Astrocyte of the hippocampus (primary cell): ENCODE data around the gene UGT1A6.
"Not testable (repeated sequence)": the region's sequence is repeated elsewhere in the genome, so short reads cannot be mapped to it uniquely, and the experiment has no call there.

ENCODE experiments used
- DNase-seq: peaks from one replicate; pipeline ENCODE4 v3.0.0; 2011; ENCODE audit warnings: low read depth, low spot score

The UGT1A6 gene

GRCh38 chr2:233718552-233718951, 25.9 kb downstream of the UGT1A6 start, which contains the start of gene UGT1A4:
Gene UGT1A4 (plus strand): TSS chr2:233718736. CDS start chr2:233718821, 85 bp downstream.
- DNase-seq: no peak

- no peak for DNase-seq
These were observed 36.1 kb downstream of the UGT1A6 start, which contains the start of gene UGT1A3 for GRCh38 chr2:233728723-233729301. Gene UGT1A3 (plus strand): TSS chr2:233729042. CDS start chr2:233729127, 85 bp downstream.

- DNase-seq: not testable (repeated sequence)
These were observed 44.4 kb downstream of the UGT1A6 start for GRCh38 chr2:233736868-233737653.

DNA sequence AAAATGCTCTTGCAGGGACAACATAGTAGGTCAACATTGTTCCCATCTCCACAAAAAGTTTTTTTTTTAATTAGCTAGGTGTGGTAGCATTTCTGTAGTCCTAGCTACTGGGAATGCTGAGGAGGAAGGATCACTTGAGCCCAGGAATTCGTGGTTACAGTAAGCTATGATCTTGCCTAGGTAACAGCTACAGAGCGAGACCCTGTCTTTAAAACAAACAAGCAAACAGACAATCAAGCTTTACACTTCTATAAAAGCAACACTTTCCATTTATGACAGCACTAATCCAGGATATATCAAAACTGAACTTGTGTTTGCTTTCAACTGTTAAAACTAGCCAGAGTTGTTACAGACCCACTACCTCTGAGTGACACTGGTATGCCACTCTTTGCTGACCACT, 48.2 kb downstream of the UGT1A6 start:
- peak; percentile 4 for DNase-seq

DNA sequence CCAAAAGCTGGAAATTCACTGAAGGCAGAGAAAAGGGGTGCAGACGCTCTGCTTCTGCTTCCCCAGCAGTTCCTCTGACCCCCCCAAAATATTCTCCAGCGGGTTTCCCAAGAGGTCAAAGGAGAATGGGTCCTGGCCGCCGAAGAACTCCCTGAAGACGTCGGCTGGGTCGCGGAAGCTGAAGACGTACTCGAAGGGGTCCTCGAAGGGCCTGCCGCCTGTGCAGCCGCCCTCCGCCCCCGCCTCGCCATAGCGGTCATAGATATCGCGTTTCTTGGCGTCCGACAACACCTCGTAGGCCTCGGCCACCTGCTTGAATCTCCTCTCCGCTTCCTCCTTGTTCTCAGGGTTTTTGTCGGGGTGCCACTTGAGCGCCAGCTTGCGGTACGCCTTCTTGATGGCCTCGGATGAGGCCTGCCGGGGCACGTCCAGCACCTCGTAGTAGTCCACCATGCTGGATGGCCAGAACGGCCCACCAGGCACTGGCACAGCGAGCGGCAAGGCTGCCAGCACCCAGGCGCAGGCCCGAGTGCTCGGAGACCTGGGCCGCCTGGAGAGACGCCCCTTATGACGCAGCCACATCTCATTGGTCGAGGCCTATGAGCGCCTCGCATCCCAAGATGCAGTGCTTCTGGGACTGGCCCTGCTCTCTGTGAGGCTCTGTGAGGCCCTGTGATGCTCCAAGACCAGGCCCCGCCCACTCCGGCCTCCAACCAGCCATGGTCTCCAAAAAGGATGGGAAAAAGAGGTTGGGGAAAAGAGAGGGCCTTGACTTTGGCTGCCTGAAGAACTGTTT, 51.0 kb downstream of the UGT1A6 start:
- no peak for DNase-seq

DNA sequence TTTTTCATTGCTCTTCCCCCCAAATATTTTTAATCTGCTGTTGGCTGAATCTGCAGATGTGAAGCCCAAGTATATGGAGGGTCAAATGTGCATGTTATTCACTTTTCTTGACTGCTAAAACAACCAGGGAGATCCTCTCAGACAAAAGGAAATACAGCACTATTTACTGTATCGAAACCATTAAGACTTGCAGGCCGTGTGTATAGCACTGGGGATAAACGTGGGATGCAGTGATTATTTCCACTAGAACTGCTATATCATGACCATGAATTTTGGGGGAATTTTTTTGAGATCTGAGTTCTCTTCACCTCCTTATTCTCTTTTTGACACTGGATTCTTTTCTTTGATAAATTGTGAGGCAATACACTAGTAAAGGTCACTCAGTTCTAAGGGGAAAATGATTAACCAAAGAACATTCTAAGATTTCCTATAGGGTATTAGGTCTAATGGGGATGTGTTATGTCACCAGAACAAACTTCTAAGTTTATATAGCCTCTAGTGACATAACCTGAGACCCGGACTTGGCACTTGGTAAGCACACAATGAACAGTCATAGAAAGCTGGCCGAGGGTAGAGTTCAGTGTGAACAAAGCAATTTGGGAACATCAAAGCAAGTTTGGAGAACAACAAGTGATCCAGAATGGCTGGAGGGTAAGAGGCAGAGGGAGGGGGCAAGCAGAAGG, 52.5 kb downstream of the UGT1A6 start:
- DNase-seq: no peak

DNA sequence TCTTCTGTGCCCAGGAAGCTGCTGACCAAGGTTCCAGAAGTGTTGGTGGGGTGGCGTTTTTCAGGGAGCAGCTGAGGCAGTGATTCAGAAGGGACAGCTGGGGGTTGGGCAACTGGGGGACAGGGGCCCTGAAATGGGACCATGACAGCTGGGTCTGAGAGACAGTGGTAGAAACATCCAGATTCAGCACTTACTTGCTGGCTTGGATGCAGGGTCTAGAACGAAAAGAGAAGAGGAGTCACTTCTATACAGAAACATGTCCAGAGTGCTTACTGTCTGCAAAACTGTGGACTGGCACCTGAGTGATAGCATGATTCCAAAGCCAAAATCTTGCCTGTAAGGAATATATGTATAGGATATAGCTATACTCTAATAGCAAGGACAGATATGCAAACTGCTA, 53.1 kb downstream of the UGT1A6 start:
- not testable (repeated sequence) for DNase-seq

GRCh38 chr2:233746475-233747282, 54.0 kb downstream of the UGT1A6 start:
- peak; percentile 58 for DNase-seq

GRCh38 chr2:233747283-233747544, 54.5 kb downstream of the UGT1A6 start:
- no peak for DNase-seq

DNA sequence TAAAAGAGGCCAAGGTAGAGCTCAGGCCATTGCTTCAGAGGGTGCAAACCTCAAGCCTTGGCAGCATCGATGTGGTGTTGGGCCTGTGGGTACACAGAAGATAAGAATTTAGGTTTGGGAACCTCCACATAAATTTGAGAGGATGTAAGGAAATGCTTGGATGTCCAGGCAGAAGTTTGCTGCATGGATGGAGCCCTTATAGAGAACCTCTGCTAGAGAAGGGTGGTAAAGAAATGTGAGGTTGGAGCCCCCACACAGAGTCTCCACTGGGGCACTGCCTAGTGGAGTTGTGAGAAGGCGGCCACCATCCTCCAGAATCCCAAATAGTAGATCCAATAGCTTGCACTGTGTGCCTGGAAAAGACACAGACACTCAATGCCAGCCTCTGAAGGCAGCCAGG, 58.0 kb downstream of the UGT1A6 start:
- not testable (repeated sequence) for DNase-seq

DNA sequence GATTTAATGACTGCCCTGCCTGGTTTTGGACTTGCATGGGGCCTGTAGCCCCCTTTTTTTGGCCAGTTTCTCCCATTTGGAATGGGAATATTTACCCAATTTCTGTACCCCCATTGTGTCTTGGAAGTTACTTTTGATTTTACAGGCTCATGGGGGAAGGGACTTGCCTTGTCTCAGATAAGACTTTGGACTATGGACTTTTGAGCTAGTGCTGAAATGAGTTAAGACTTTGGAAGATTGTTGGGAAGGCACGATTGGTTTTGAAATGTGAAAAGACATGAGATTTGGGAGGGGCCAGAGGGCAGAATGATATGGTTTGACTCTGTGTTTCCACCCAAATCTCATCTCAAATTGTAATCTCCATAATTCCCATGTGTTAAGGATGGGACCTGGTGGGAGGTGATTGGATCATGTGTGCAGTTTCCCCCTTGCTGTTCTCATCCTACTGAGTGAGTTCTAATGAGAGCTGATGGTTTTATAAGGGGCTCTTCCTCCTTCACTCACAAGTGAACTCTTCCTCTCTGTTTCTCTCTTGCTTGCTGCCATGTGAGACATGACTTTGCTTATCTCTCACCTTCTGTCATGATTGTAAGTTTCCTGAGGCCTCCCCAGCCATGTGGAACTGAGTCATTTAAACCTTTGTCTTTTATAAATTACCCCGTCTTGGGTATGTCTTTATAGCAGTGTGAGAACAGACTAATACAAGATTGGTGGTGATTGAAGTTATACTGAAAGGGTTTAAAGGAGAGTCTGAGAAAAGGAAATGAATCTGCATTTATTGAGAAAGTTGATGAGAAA, 58.7 kb downstream of the UGT1A6 start:
- not testable (repeated sequence) for DNase-seq

GRCh38 chr2:233754872-233755611, 62.4 kb downstream of the UGT1A6 start:
- DNase-seq: no peak

DNA sequence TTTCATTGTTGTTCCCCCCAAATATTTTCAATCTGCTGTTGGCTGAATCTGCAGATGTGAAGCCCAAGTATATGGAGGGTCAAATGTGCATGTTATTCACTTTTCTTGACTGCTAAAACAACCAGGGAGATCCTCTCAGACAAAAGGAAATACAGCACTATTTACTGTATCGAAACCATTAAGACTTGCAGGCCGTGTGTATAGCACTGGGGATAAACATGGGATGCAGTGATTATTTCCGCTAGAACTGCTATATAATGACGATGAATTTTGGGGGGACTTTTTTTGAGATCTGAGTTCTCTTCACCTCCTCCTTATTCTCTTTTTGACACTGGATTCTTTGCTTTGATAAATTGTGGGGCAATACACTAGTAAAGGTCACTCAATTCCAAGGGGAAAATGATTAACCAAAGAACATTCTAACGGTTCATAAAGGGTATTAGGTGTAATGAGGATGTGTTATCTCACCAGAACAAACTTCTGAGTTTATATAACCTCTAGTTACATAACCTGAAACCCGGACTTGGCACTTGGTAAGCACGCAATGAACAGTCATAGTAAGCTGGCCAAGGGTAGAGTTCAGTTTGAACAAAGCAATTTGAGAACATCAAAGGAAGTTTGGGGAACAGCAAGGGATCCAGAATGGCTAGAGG, 63.9 kb downstream of the UGT1A6 start:
- DNase-seq: no peak

- DNase-seq: no peak
These were observed 65.5 kb downstream of the UGT1A6 start for GRCh38 chr2:233758141-233758540.

- DNase-seq: no peak
These were observed 66.2 kb downstream of the UGT1A6 start for GRCh38 chr2:233758849-233759248.

DNA sequence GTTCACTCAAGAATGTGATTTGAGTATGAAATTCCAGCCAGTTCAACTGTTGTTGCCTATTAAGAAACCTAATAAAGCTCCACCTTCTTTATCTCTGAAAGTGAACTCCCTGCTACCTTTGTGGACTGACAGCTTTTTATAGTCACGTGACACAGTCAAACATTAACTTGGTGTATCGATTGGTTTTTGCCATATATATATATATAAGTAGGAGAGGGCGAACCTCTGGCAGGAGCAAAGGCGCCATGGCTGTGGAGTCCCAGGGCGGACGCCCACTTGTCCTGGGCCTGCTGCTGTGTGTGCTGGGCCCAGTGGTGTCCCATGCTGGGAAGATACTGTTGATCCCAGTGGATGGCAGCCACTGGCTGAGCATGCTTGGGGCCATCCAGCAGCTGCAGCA, 67.4 kb downstream of the UGT1A6 start, which contains the start of gene UGT1A1:
Gene UGT1A1, plus strand, starts transcription at position 228 of the 400 bp plus-strand sequence. Its CDS starts 18 bp downstream, at position 246.
- DNase-seq: no peak

GRCh38 chr2:233761040-233761769, 68.5 kb downstream of the UGT1A6 start:
- no peak for DNase-seq

GRCh38 chr2:233764264-233764663, 71.6 kb downstream of the UGT1A6 start:
- peak; percentile 3 for DNase-seq
